ENCODE results near the gene MYO10.

Gene MYO10

GRCh38 chr5:16736158-16736995 lies 199.7 kb downstream of the MYO10 start:
- H3K27me3 ChIP-seq (replicated peaks; ENCODE audit: control insufficient read depth, insufficient read depth, low read length), result no peaks in the 10 kb centered on the region
- no peak overlapping the region for H3K4me3 ChIP-seq (replicated peaks; ENCODE audit: low read depth, low read length)
- DNase-seq (ENCODE audit: extremely low read depth, insufficient read length), result no peak
- H3K36me3 ChIP-seq (ENCODE audit: control insufficient read depth, insufficient read depth, low read length), result no peaks in the 10 kb centered on the region
- no peak for TF ChIP-seq CTCF (IDR thresholded peaks at IDR 0.05; ENCODE audit: insufficient read depth, low read length, poor library complexity, severe bottlenecking)

GRCh38 chr5:16735101-16736060 lies 200.7 kb downstream of the MYO10 start:
- H3K27me3 ChIP-seq (replicated peaks; ENCODE audit: control insufficient read depth, insufficient read depth, low read length), result no peaks in the 10 kb centered on the region
- H3K4me3 ChIP-seq (replicated peaks; ENCODE audit: low read depth, low read length), result no peak overlapping the region
- no peak for TF ChIP-seq CTCF (IDR thresholded peaks at IDR 0.05; ENCODE audit: insufficient read depth, low read length, poor library complexity, severe bottlenecking)
- DNase-seq (ENCODE audit: extremely low read depth, insufficient read length), result no peak
- H3K36me3 ChIP-seq (ENCODE audit: control insufficient read depth, insufficient read depth, low read length), result no peaks in the 10 kb centered on the region

GRCh38 chr5:16733331-16734006 lies 202.6 kb downstream of the MYO10 start:
- H3K4me3 ChIP-seq (replicated peaks; ENCODE audit: low read depth, low read length), result no peak overlapping the region
- no peak for DNase-seq (ENCODE audit: extremely low read depth, insufficient read length)
- TF ChIP-seq CTCF (IDR thresholded peaks at IDR 0.05; ENCODE audit: insufficient read depth, low read length, poor library complexity, severe bottlenecking), result no peak
- H3K27me3 ChIP-seq (replicated peaks; ENCODE audit: control insufficient read depth, insufficient read depth, low read length), result no peaks in the 10 kb centered on the region
- H3K36me3 ChIP-seq (ENCODE audit: control insufficient read depth, insufficient read depth, low read length), result no peaks in the 10 kb centered on the region

GRCh38 chr5:16732356-16732755 lies 203.7 kb downstream of the MYO10 start:
- no peak for TF ChIP-seq CTCF (IDR thresholded peaks at IDR 0.05; ENCODE audit: insufficient read depth, low read length, poor library complexity, severe bottlenecking)
- H3K36me3 ChIP-seq (ENCODE audit: control insufficient read depth, insufficient read depth, low read length), result no peaks in the 10 kb centered on the region

GRCh38 chr5:16727755-16728325 lies 208.2 kb downstream of the MYO10 start:
- Histone ChIP-seq H3K36me3 (ENCODE audit: control insufficient read depth, insufficient read depth, low read length) (no peaks in the 10 kb centered on the region), H3K27me3 (replicated peaks; ENCODE audit: control insufficient read depth, insufficient read depth, low read length) (no peaks in the 10 kb centered on the region), H3K4me3 (replicated peaks; ENCODE audit: low read depth, low read length) (no peak overlapping the region)
- no peak for TF ChIP-seq CTCF (IDR thresholded peaks at IDR 0.05; ENCODE audit: insufficient read depth, low read length, poor library complexity, severe bottlenecking)
- DNase-seq (ENCODE audit: extremely low read depth, insufficient read length), result no peak

More at GRCh38 chr5:16732356-16732755, 203.7 kb downstream of the MYO10 start:
- DNase-seq (ENCODE audit: extremely low read depth, insufficient read length), result no peak
- Histone ChIP-seq H3K4me3 (replicated peaks; ENCODE audit: low read depth, low read length) (no peak overlapping the region), H3K27me3 (replicated peaks; ENCODE audit: control insufficient read depth, insufficient read depth, low read length) (no peaks in the 10 kb centered on the region)

All from GM06990 (cell line).